ENCODE results near the gene TANGO2. TPM values are rescaled to one million over a fixed set of nuclear protein-coding genes. Genes with fewer than 3 reads are reported as not detected.

TANGO2 gene
- total and polyA plus RNA-seq, 9 of the 15 experiments (the other 6 are each of a cell fraction or from before 2014, with no cell fraction given), result 15.5 to 94.9 (median 70.1) TPM

- 0 out of 2 replicates have a peak, but pooled peaks have one; percentile 8 for TF ChIP-seq HMGXB4 (CRISPR knock-in tag; IDR thresholded peaks at IDR 0.05)
- peak; percentile 99 for TF ChIP-seq WHSC1 (IDR thresholded peaks at IDR 0.05; ENCODE audit: low read length)
- TF ChIP-seq ZC3H11A (IDR thresholded peaks at IDR 0.05; ENCODE audit: low read depth, low read length), result 0 out of 2 replicates have a peak, but pooled peaks have one; percentile 70
- TF ChIP-seq, protein P1, sequence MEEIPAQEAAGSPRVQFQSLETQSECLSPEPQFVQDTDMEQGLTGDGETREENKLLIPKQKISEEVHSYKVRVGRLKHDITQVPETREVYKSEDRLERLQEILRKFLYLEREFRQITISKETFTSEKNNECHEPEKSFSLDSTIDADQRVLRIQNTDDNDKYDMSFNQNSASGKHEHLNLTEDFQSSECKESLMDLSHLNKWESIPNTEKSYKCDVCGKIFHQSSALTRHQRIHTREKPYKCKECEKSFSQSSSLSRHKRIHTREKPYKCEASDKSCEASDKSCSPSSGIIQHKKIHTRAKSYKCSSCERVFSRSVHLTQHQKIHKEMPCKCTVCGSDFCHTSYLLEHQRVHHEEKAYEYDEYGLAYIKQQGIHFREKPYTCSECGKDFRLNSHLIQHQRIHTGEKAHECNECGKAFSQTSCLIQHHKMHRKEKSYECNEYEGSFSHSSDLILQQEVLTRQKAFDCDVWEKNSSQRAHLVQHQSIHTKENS (CRISPR knock-in tag; IDR thresholded peaks at IDR 0.05), result no peak
- TF ChIP-seq, protein P2, sequence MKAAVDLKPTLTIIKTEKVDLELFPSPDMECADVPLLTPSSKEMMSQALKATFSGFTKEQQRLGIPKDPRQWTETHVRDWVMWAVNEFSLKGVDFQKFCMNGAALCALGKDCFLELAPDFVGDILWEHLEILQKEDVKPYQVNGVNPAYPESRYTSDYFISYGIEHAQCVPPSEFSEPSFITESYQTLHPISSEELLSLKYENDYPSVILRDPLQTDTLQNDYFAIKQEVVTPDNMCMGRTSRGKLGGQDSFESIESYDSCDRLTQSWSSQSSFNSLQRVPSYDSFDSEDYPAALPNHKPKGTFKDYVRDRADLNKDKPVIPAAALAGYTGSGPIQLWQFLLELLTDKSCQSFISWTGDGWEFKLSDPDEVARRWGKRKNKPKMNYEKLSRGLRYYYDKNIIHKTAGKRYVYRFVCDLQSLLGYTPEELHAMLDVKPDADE (conservative IDR thresholded peaks at IDR 0.05; ENCODE audit: control insufficient read depth, low read depth, low read length), result no peak
- TF ChIP-seq NCOA1 (IDR thresholded peaks at IDR 0.05; ENCODE audit: low read depth), result no peak
- TF ChIP-seq CBX1 (IDR thresholded peaks at IDR 0.05; ENCODE audit: low read depth), result no peak
- no peak for TF ChIP-seq ATF1 (CRISPR knock-in tag; IDR thresholded peaks at IDR 0.05)
- no peak for TF ChIP-seq ATF1 (tag; IDR thresholded peaks at IDR 0.05)
- no peak for TF ChIP-seq POLR3G (IDR thresholded peaks at IDR 0.05; ENCODE audit: extremely low read depth, insufficient read length, insufficient replicate concordance)
- TF ChIP-seq, protein P3, sequence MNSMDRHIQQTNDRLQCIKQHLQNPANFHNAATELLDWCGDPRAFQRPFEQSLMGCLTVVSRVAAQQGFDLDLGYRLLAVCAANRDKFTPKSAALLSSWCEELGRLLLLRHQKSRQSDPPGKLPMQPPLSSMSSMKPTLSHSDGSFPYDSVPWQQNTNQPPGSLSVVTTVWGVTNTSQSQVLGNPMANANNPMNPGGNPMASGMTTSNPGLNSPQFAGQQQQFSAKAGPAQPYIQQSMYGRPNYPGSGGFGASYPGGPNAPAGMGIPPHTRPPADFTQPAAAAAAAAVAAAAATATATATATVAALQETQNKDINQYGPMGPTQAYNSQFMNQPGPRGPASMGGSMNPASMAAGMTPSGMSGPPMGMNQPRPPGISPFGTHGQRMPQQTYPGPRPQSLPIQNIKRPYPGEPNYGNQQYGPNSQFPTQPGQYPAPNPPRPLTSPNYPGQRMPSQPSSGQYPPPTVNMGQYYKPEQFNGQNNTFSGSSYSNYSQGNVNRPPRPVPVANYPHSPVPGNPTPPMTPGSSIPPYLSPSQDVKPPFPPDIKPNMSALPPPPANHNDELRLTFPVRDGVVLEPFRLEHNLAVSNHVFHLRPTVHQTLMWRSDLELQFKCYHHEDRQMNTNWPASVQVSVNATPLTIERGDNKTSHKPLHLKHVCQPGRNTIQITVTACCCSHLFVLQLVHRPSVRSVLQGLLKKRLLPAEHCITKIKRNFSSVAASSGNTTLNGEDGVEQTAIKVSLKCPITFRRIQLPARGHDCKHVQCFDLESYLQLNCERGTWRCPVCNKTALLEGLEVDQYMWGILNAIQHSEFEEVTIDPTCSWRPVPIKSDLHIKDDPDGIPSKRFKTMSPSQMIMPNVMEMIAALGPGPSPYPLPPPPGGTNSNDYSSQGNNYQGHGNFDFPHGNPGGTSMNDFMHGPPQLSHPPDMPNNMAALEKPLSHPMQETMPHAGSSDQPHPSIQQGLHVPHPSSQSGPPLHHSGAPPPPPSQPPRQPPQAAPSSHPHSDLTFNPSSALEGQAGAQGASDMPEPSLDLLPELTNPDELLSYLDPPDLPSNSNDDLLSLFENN (IDR thresholded peaks at IDR 0.05; ENCODE audit: low read depth in 2 of 2, low read length in 2 of 2), result 0 out of 4 replicates have a peak, but pooled peaks of 1 of the 2 experiments have one; percentile 12
- TF ChIP-seq NCOR1 (IDR thresholded peaks at IDR 0.05), result no peak
- TF ChIP-seq PHF21A (IDR thresholded peaks at IDR 0.05; ENCODE audit: borderline replicate concordance, low read depth), result no peak
- no peak for TF ChIP-seq ARID3A (IDR thresholded peaks at IDR 0.05; ENCODE audit: borderline replicate concordance, low read depth, low read length)
- no peak for TF ChIP-seq BRCA1 (IDR thresholded peaks at IDR 0.05)
- no peak for TF ChIP-seq BRCA1 (CRISPR knock-in tag; IDR thresholded peaks at IDR 0.05)
- TF ChIP-seq ZNF436 (CRISPR knock-in tag; IDR thresholded peaks at IDR 0.05), result no peak
- no peak for TF ChIP-seq HMGN3 (IDR thresholded peaks at IDR 0.05; ENCODE audit: borderline replicate concordance, extremely low read depth, insufficient read length, low read depth, low read length)
Measured at GRCh38 chr22:20111045-20111688, 90.3 kb downstream of the TANGO2 start (continued).

Data from K562 (cell line).